OCI-LY3 (cell line): ENCODE data around the gene LIX1.

ENCODE experiments used
- CTCF ChIP-seq: fragments of 200-600, 300-600 bp; sonication (generic); IDR thresholded peaks from 2 replicates; pipeline ENCODE4 v1.5.1; 2014; ENCODE audit warnings: antibody characterized with exemption, low read length, low read depth
- EZH2phosphoT487 ChIP-seq: fragments of 200-600 bp; shearing (Covaris generic); IDR thresholded peaks from 2 replicates; pipeline ENCODE4 v1.6.1; 2018; ENCODE audit warnings: antibody characterized with exemption, mixed run types, low read depth

GRCh38 chr5:97141031-97141430, 1.4 kb downstream of the LIX1 start:
- no peak for TF ChIP-seq EZH2phosphoT487
- TF ChIP-seq CTCF: no peak
